Measurements from ENCODE around the gene SLC25A42. TPM values are rescaled to one million over a fixed set of nuclear protein-coding genes. Genes with fewer than 3 reads are reported as not detected.

The SLC25A42 gene
- total RNA-seq, 1 donor, result 5.4 TPM

- peaks cover 28% of the 10 kb centered on the region for H3K4me1 ChIP-seq (ENCODE audit: insufficient read depth, low read length)
- H3K27me3 ChIP-seq (ENCODE audit: insufficient read depth, low read length), result no peaks in the 10 kb centered on the region
- peaks cover 25% of the 10 kb centered on the region for H3K36me3 ChIP-seq (ENCODE audit: insufficient read depth, low read length)
- H4K20me1 ChIP-seq (ENCODE audit: insufficient read depth, low read length), result no peaks in the 10 kb centered on the region
- H3K4me2 ChIP-seq (ENCODE audit: insufficient read depth, low read length), result no peak overlapping the region
- no peak overlapping the region for H3K27ac ChIP-seq (ENCODE audit: low read depth, low read length)
- no peak overlapping the region for H3K4me3 ChIP-seq (ENCODE audit: insufficient read depth, low read length)
- no peaks in the 10 kb centered on the region for H3K79me2 ChIP-seq (ENCODE audit: insufficient read depth, low read length)
- H2AFZ ChIP-seq (ENCODE audit: low read length), result no peak overlapping the region
- no peak for TF ChIP-seq CTCF (IDR thresholded peaks at IDR 0.05; ENCODE audit: extremely low read depth, low read depth, low read length)
- H3K9me3 ChIP-seq (ENCODE audit: low read depth, low read length), result no peaks in the 10 kb centered on the region
- peak; percentile 45 for DNase-seq (ENCODE audit: insufficient read length, low spot score, missing footprints)
Measured at GRCh38 chr19:19061506-19061905, 2.3 kb upstream of the SLC25A42 start.

GRCh38 chr19:19062454-19063182 is 1.2 kb upstream of the SLC25A42 start:
- Histone ChIP-seq H4K20me1 (ENCODE audit: insufficient read depth, low read length) (no peaks in the 10 kb centered on the region), H3K36me3 (ENCODE audit: insufficient read depth, low read length) (peaks cover 15% of the 10 kb centered on the region), H2AFZ (ENCODE audit: low read length) (peak overlapping the region; percentile 80), H3K9me3 (ENCODE audit: low read depth, low read length) (no peaks in the 10 kb centered on the region), H3K4me3 (ENCODE audit: insufficient read depth, low read length) (peak overlapping the region; percentile 77), H3K27me3 (ENCODE audit: insufficient read depth, low read length) (no peaks in the 10 kb centered on the region), H3K4me1 (ENCODE audit: insufficient read depth, low read length) (peaks cover 28% of the 10 kb centered on the region), H3K4me2 (ENCODE audit: insufficient read depth, low read length) (peak overlapping the region; percentile 99), H3K27ac (ENCODE audit: low read depth, low read length) (peak overlapping the region; percentile 47), H3K79me2 (ENCODE audit: insufficient read depth, low read length) (no peaks in the 10 kb centered on the region)
- no peak for TF ChIP-seq CTCF (IDR thresholded peaks at IDR 0.05; ENCODE audit: extremely low read depth, low read depth, low read length)
- peak; percentile 95 for DNase-seq (ENCODE audit: insufficient read length, low spot score, missing footprints)

- Histone ChIP-seq H3K27me3 (ENCODE audit: insufficient read depth, low read length) (no peaks in the 10 kb centered on the region), H3K27ac (ENCODE audit: low read depth, low read length) (no peak overlapping the region), H2AFZ (ENCODE audit: low read length) (peak overlapping the region; percentile 61), H4K20me1 (ENCODE audit: insufficient read depth, low read length) (no peaks in the 10 kb centered on the region), H3K9me3 (ENCODE audit: low read depth, low read length) (no peaks in the 10 kb centered on the region), H3K4me1 (ENCODE audit: insufficient read depth, low read length) (peaks cover 28% of the 10 kb centered on the region), H3K36me3 (ENCODE audit: insufficient read depth, low read length) (peaks cover 8% of the 10 kb centered on the region), H3K4me2 (ENCODE audit: insufficient read depth, low read length) (peak overlapping the region; percentile 87), H3K79me2 (ENCODE audit: insufficient read depth, low read length) (no peaks in the 10 kb centered on the region), H3K4me3 (ENCODE audit: insufficient read depth, low read length) (peak overlapping the region; percentile 77)
- DNase-seq (ENCODE audit: insufficient read length, low spot score, missing footprints), result no peak
- no peak for TF ChIP-seq CTCF (IDR thresholded peaks at IDR 0.05; ENCODE audit: extremely low read depth, low read depth, low read length)
Measured at GRCh38 chr19:19064098-19064722, 416 bp downstream of the SLC25A42 start.
